ENCODE data around the gene CSMD2. TPM values are rescaled to one million over a fixed set of nuclear protein-coding genes. Genes with fewer than 3 reads are reported as not detected.

The CSMD2 gene
- total RNA-seq, 4 donors from 2014 or later = 0.16 to 1.00 (median 0.27) TPM; not detected in 1

DNA sequence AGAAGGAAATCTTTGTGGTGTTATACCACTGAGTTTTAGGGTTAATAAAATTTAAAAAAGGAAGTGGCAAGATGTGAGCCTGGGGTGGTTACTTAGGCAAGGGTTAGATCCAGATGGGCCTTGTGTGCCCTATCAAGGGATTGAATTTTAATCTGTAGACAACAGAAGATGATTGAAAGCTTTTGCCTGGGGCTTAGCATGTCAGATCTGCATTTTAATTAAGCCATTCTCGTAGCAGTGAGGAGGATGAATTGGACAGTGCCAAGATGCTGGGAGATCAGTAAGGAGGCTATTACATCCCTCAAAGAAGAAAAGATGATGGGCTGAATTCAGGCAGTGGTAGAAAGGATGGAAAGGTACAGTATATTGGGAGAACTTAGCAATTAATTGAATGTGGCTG is 258.9 kb downstream of the CSMD2 start:
- in situ Hi-C loops (cut with MboI; ENCODE audit: low pct_ligation_motif_present in 1 of 4, low pct_unique_long_range_greater_than_20kb in 1 of 4, low sequenced_read_pairs in 3 of 4) = no loop called here
- WGBS, 2 donors (ENCODE audit: low coverage in 1 of 2) = 67 to 78% methylated on average over 1 of the region's 1 CpG
- no peak overlapping the region for H3K27ac ChIP-seq
- H3K4me3 ChIP-seq = no peak overlapping the region
- H3K4me1 ChIP-seq = no peaks in the 10 kb centered on the region
- H3K9me3 ChIP-seq = no peaks in the 10 kb centered on the region
- H3K27me3 ChIP-seq = no peaks in the 10 kb centered on the region
- DNase-seq = no peak
- TF ChIP-seq CTCF (IDR thresholded peaks at IDR 0.05) (no peak), POLR2AphosphoS5 (IDR thresholded peaks at IDR 0.05) (no peak), EP300 (IDR thresholded peaks at IDR 0.05; ENCODE audit: low read depth) (no peak), POLR2A (IDR thresholded peaks at IDR 0.05) (no peak)
- intact Hi-C loops (cut with DNase I; ENCODE audit: low total_unique reads) = no loop called here
- no peaks in the 10 kb centered on the region for H3K36me3 ChIP-seq

GRCh38 chr1:33905241-33905640 is 259.8 kb downstream of the CSMD2 start:
- TF ChIP-seq EP300 (IDR thresholded peaks at IDR 0.05; ENCODE audit: low read depth) (no peak), POLR2AphosphoS5 (IDR thresholded peaks at IDR 0.05) (no peak), CTCF (IDR thresholded peaks at IDR 0.05) (no peak), POLR2A (IDR thresholded peaks at IDR 0.05) (no peak)
- H3K9me3 ChIP-seq = no peaks in the 10 kb centered on the region
- DNase-seq = no peak
- intact Hi-C loops (cut with DNase I; ENCODE audit: low total_unique reads) = no loop called here
- 61 to 65% methylated on average over 3 of the region's 3 CpGs for WGBS, 2 donors (ENCODE audit: low coverage in 1 of 2)
- no peaks in the 10 kb centered on the region for H3K27me3 ChIP-seq
- in situ Hi-C loops (cut with MboI; ENCODE audit: low pct_ligation_motif_present in 1 of 4, low pct_unique_long_range_greater_than_20kb in 1 of 4, low sequenced_read_pairs in 3 of 4) = no loop called here
- no peaks in the 10 kb centered on the region for H3K4me1 ChIP-seq
- H3K36me3 ChIP-seq = no peaks in the 10 kb centered on the region
- H3K4me3 ChIP-seq = no peak overlapping the region
- H3K27ac ChIP-seq = no peak overlapping the region

- in situ Hi-C loops (cut with MboI; ENCODE audit: low pct_ligation_motif_present in 1 of 4, low pct_unique_long_range_greater_than_20kb in 1 of 4, low sequenced_read_pairs in 3 of 4) = no loop called here
- no peaks in the 10 kb centered on the region for H3K9me3 ChIP-seq
- no peaks in the 10 kb centered on the region for H3K27me3 ChIP-seq
- no peaks in the 10 kb centered on the region for H3K36me3 ChIP-seq
- no peak for DNase-seq
- no peak overlapping the region for H3K27ac ChIP-seq
- intact Hi-C loops (cut with DNase I; ENCODE audit: low total_unique reads) = no loop called here
- WGBS, 2 donors (ENCODE audit: low coverage in 1 of 2) = 3 to 18% methylated on average over 2 of the region's 2 CpGs
- H3K4me1 ChIP-seq = no peaks in the 10 kb centered on the region
- no peak for TF ChIP-seq POLR2AphosphoS5 (IDR thresholded peaks at IDR 0.05)
- no peak for TF ChIP-seq CTCF (IDR thresholded peaks at IDR 0.05)
- no peak for TF ChIP-seq POLR2A (IDR thresholded peaks at IDR 0.05)
- no peak for TF ChIP-seq EP300 (IDR thresholded peaks at IDR 0.05; ENCODE audit: low read depth)
- no peak overlapping the region for H3K4me3 ChIP-seq
Observed at GRCh38 chr1:33903210-33903589, 261.8 kb downstream of the CSMD2 start.

GRCh38 chr1:33902486-33903209 is 262.4 kb downstream of the CSMD2 start:
- intact Hi-C loops (cut with DNase I; ENCODE audit: low total_unique reads) = no loop called here
- Histone ChIP-seq H3K36me3 (no peaks in the 10 kb centered on the region), H3K4me1 (no peaks in the 10 kb centered on the region), H3K27ac (no peak overlapping the region), H3K27me3 (no peaks in the 10 kb centered on the region), H3K4me3 (no peak overlapping the region), H3K9me3 (no peaks in the 10 kb centered on the region)
- TF ChIP-seq POLR2A (IDR thresholded peaks at IDR 0.05) = no peak
- no peak for TF ChIP-seq POLR2AphosphoS5 (IDR thresholded peaks at IDR 0.05)
- TF ChIP-seq EP300 (IDR thresholded peaks at IDR 0.05; ENCODE audit: low read depth) = no peak
- TF ChIP-seq CTCF (IDR thresholded peaks at IDR 0.05) = no peak
- DNase-seq = no peak
- WGBS, 2 donors (ENCODE audit: low coverage in 1 of 2) = 61 to 69% methylated on average over 5 to 6 of the region's 6 CpGs
- in situ Hi-C loops (cut with MboI; ENCODE audit: low pct_ligation_motif_present in 1 of 4, low pct_unique_long_range_greater_than_20kb in 1 of 4, low sequenced_read_pairs in 3 of 4) = no loop called here

Data from transverse colon (tissue), 4 donors.